Right atrium auricular region (tissue), 2 donors: ENCODE results near the gene OSBPL8. TPM values are rescaled to one million over a fixed set of nuclear protein-coding genes. Genes with fewer than 3 reads are reported as not detected.

Source experiments
- DNase-seq: peaks from one replicate; pipeline ENCODE4 v3.0.0-alpha.2; 2019; ENCODE audit warnings: low spot score
- H3K27ac ChIP-seq, 2 donors: fragments of 200-600 bp; sonication (generic); 1 replicate in 1 of 2; 2 replicates in 1 of 2; pipeline ENCODE4 v1.5.1; 2016 to 2019
- H3K27me3 ChIP-seq, 2 donors: fragments of 200-600 bp; sonication (generic); one replicate each; pipeline versions ENCODE4 v1.5.1 to v1.6.0; 2017 to 2019
- H3K36me3 ChIP-seq: fragments of 200-600 bp; sonication (generic); one replicate; pipeline ENCODE4 v1.5.1; 2016
- H3K4me1 ChIP-seq, 2 donors: fragments of 200-600 bp; sonication (generic); one replicate each; pipeline versions ENCODE4 v1.5.1 to v1.6.0; 2017 to 2019
- H3K4me3 ChIP-seq, 2 donors: fragments of 200-600 bp; sonication (generic); 1 replicate in 1 of 2; 2 replicates in 1 of 2; pipeline ENCODE4 v1.5.1; 2017 to 2019; ENCODE audit warnings: mild to moderate bottlenecking in 1 of 2, moderate library complexity in 1 of 2
- H3K9me3 ChIP-seq, 2 donors: fragments of 200-600 bp; sonication (generic); one replicate each; pipeline ENCODE4 v1.5.1; 2019
- CTCF ChIP-seq, 2 donors: fragments of 200-600 bp; sonication (generic); IDR thresholded peaks; one replicate each; pipeline ENCODE4 v1.5.1; 2019; ENCODE audit warnings: antibody characterized with exemption in 2 of 2
- total RNA-seq, 2 donors: library from RNA; depleted of rRNA; stranded (reverse); fragments of >200 nt; gene quantifications; one replicate each; pipeline ENCODE4 v1.1.0, GENCODE V29; 2016

The OSBPL8 gene
- total RNA-seq, 2 donors from 2014 or later: 19.7 to 23.7 TPM

GRCh38 chr12:76417116-76417515 is 142.5 kb downstream of the OSBPL8 start:
- no peak for DNase-seq
- Histone ChIP-seq H3K4me3 (no peak overlapping the region), H3K27me3 (no peaks in the 10 kb centered on the region), H3K27ac (no peak overlapping the region), H3K9me3 (no peaks in the 10 kb centered on the region), H3K4me1 (no peaks in the 10 kb centered on the region), H3K36me3 (no peaks in the 10 kb centered on the region)
- no peak for TF ChIP-seq CTCF (IDR thresholded peaks at IDR 0.05)

GRCh38 chr12:76413121-76413520 is 146.4 kb downstream of the OSBPL8 start:
- no peaks in the 10 kb centered on the region for H3K9me3 ChIP-seq
- no peak for DNase-seq
- H3K4me1 ChIP-seq: no peaks in the 10 kb centered on the region
- TF ChIP-seq CTCF (IDR thresholded peaks at IDR 0.05): no peak
- H3K4me3 ChIP-seq: no peak overlapping the region
- no peaks in the 10 kb centered on the region for H3K27me3 ChIP-seq
- H3K27ac ChIP-seq: no peak overlapping the region
- H3K36me3 ChIP-seq: no peaks in the 10 kb centered on the region

- no peak overlapping the region for H3K27ac ChIP-seq
- TF ChIP-seq CTCF (IDR thresholded peaks at IDR 0.05): no peak
- no peak overlapping the region for H3K4me3 ChIP-seq
- no peaks in the 10 kb centered on the region for H3K27me3 ChIP-seq
- H3K9me3 ChIP-seq: no peaks in the 10 kb centered on the region
- DNase-seq: no peak
- no peaks in the 10 kb centered on the region for H3K36me3 ChIP-seq
- H3K4me1 ChIP-seq: no peaks in the 10 kb centered on the region
These were observed 148.8 kb downstream of the OSBPL8 start for GRCh38 chr12:76410781-76411180.

DNA sequence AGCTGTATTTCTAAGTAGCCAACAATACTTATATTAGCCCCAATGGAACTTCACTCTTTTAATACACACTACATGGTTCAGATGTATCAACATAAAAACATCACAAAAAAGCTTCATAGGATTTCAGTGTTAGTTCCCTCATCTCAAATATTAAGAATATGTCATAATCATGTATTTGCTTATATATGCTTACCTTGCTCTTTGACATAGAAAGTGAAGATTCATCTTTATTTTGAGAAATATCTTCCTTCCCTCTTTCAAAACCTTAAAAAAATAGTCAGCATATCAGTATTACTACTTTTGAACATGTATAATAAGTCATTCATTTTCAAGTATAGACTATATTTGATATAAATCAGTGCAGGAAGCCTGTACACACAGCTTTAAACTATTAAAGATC is 149.2 kb downstream of the OSBPL8 start:
- no peak for TF ChIP-seq CTCF (IDR thresholded peaks at IDR 0.05)

DNA sequence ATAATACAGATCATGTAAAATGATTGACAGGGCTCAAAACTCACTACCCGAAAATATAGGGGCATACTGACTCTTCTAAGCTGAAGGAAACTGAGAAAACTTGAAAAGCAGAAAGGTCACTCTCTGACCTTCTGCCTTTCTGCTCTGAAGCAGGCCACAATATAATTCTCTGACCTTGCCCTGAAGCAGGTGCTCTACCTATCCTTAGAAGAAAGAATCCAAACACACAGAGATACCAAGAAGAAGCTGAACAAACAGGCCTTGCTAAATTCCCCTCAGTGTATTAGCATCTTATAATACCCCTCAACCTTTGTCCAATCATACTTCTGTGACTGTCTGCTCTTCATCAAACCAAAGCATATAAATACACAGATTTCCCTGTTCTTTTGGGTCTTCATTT is 150.5 kb downstream of the OSBPL8 start:
- DNase-seq: no peak

More for the DNA sequence above, 149.2 kb downstream of the OSBPL8 start:
- Histone ChIP-seq H3K9me3 (no peaks in the 10 kb centered on the region), H3K4me3 (no peak overlapping the region), H3K4me1 (no peaks in the 10 kb centered on the region), H3K27me3 (no peaks in the 10 kb centered on the region), H3K36me3 (no peaks in the 10 kb centered on the region), H3K27ac (no peak overlapping the region)
- DNase-seq: no peak

More for the DNA sequence above, 150.5 kb downstream of the OSBPL8 start:
- no peaks in the 10 kb centered on the region for H3K36me3 ChIP-seq
- H3K27me3 ChIP-seq: no peaks in the 10 kb centered on the region
- H3K27ac ChIP-seq: no peak overlapping the region
- no peaks in the 10 kb centered on the region for H3K9me3 ChIP-seq
- no peak for TF ChIP-seq CTCF (IDR thresholded peaks at IDR 0.05)
- H3K4me3 ChIP-seq: no peak overlapping the region
- no peaks in the 10 kb centered on the region for H3K4me1 ChIP-seq
